Panc1 (cell line): Measurements from ENCODE around the gene EBP. TPM values are rescaled to one million over a fixed set of nuclear protein-coding genes. Genes with fewer than 3 reads are reported as not detected.

Experiments used
- ATAC-seq: fragments of 200-7000 bp; cut with Tn5 transposase; 2 replicates; pipeline ENCODE4 v1.9.1; 2020; ENCODE audit warnings: mild to moderate bottlenecking, moderate library complexity
- BruUV-seq: library from RNA; stranded (reverse); fragments of 400-500 nt; replicated peaks from 2 replicates; lab custom pipeline; 2021; lab: Mats Ljungman, UMichigan
- CTCF ChIA-PET: fragments of 300-600 bp; sonication (Branson Sonifier 250); formaldehyde crosslinking; loops from one replicate; lab custom pipeline; 2022; ENCODE audit warnings: antibody characterized with exemption; lab: Charles Lee
- POLR2A ChIA-PET: fragments of 300-600 bp; sonication (Branson Sonifier 250); formaldehyde crosslinking; loops from one replicate; lab custom pipeline; 2022; ENCODE audit warnings: antibody characterized with exemption; lab: Charles Lee
- DNase-seq: peaks from one replicate; pipeline ENCODE4 v3.0.0-alpha.2; 2010; ENCODE audit warnings: low read depth, low spot score
- H3K27ac ChIP-seq: 2 replicates; pipeline ENCODE4 v1.5.1; 2011; ENCODE audit warnings: mild to moderate bottlenecking, low read length, inconsistent platforms
- H3K27me3 ChIP-seq: fragments of 200-500 bp; sonication (Bioruptor generic); 2 replicates; pipeline ENCODE4 v1.6.0; 2014; ENCODE audit warnings: low read length, inconsistent platforms; ENCODE audit not compliant: control insufficient read depth, insufficient read depth
- H3K36me3 ChIP-seq: fragments of 200-500 bp; sonication (Bioruptor generic); 2 replicates; pipeline ENCODE4 v1.5.1; 2014; ENCODE audit warnings: inconsistent platforms, mild to moderate bottlenecking, low read length, moderate library complexity; ENCODE audit not compliant: control insufficient read depth, insufficient read depth
- H3K4me1 ChIP-seq: 2 replicates; pipeline ENCODE4 v1.5.1; 2011; ENCODE audit warnings: inconsistent platforms, mild to moderate bottlenecking, low read length, moderate library complexity; ENCODE audit not compliant: control insufficient read depth, insufficient read depth
- H3K4me3 ChIP-seq, 2 experiments: 2 replicates each; pipeline ENCODE4 v1.5.1; 2011 to 2012; ENCODE audit warnings: low read depth in 2 of 2, low read length in 2 of 2, mild to moderate bottlenecking in 2 of 2, inconsistent platforms in 1 of 2, moderate library complexity in 1 of 2
- H3K9me3 ChIP-seq: fragments of 200-500 bp; sonication (Bioruptor generic); 2 replicates; pipeline ENCODE4 v1.5.1; 2014; ENCODE audit warnings: low read depth, mild to moderate bottlenecking, inconsistent platforms, low read length, moderate library complexity; ENCODE audit not compliant: control insufficient read depth, insufficient read depth
- CTCF ChIP-seq: fragments of 450-650 bp; IDR thresholded peaks from 2 replicates; pipeline ENCODE4 v1.5.1; 2017; ENCODE audit warnings: mild to moderate bottlenecking
- POLR2AphosphoS5 ChIP-seq: IDR thresholded peaks from 2 replicates; pipeline ENCODE4 v1.6.1; 2012; ENCODE audit warnings: mild to moderate bottlenecking, low read depth, low read length, moderate library complexity
- REST ChIP-seq, 2 experiments: IDR thresholded peaks; 2 replicates each; pipeline ENCODE4 v1.6.1; 2011 to 2012; ENCODE audit warnings: low read depth in 2 of 2, control low read depth in 1 of 2, low read length in 1 of 2, mild to moderate bottlenecking in 1 of 2, moderate library complexity in 1 of 2; ENCODE audit not compliant: insufficient read depth in 1 of 2
- SIN3A ChIP-seq: IDR thresholded peaks from 2 replicates; pipeline ENCODE4 v1.6.1; 2012; ENCODE audit warnings: low read depth, mild to moderate bottlenecking, low read length, moderate library complexity, borderline replicate concordance; ENCODE audit not compliant: insufficient read depth
- TCF7L2 ChIP-seq: IDR thresholded peaks from 2 replicates; pipeline ENCODE4 v1.6.1; 2011; ENCODE audit warnings: mild to moderate bottlenecking, low read depth, low read length, inconsistent platforms
- in situ Hi-C: cut with HindIII; loops from 2 replicates; pipeline ENCODE4 v1.10.0; 2016; ENCODE audit warnings: low sequenced_read_pairs, low pct_unique_long_range_greater_than_20kb
- intact Hi-C: fragments of 100-400 bp; cut with micrococcal nuclease; formaldehyde crosslinking; loops from one replicate; pipeline ENCODE4 v1.10.0; 2022; ENCODE audit not compliant: unreplicated experiment
- total RNA-seq: library from RNA; stranded (reverse); gene quantifications from one replicate; pipeline ENCODE4 v1.2.1, GENCODE V29; 2021; ENCODE audit not compliant: unreplicated experiment

EBP gene
- total RNA-seq, 1 experiment from 2014 or later = 157 TPM

- Histone ChIP-seq H3K27me3 (no peaks in the 10 kb centered on the region), H3K9me3 (no peaks in the 10 kb centered on the region), H3K27ac (no peak overlapping the region), H3K4me3 (no peak overlapping the region), H3K36me3 (no peaks in the 10 kb centered on the region), H3K4me1 (no peaks in the 10 kb centered on the region)
- BruUV-seq = no TSS peak
- no peak for ATAC-seq
- ChIA-PET POLR2A (no interaction called here), CTCF (no interaction called here)
- intact Hi-C loops = no loop called here
- in situ Hi-C loops = no loop called here
- TF ChIP-seq SIN3A (no peak), POLR2AphosphoS5 (no peak)
- no peak for DNase-seq
Measured at GRCh38 chrX:48496660-48497059, 24.9 kb upstream of the EBP start.

GRCh38 chrX:48497871-48498270, 23.7 kb upstream of the EBP start:
- Histone ChIP-seq H3K27ac (no peak overlapping the region), H3K4me1 (no peaks in the 10 kb centered on the region), H3K4me3 (no peak overlapping the region), H3K9me3 (no peaks in the 10 kb centered on the region), H3K36me3 (no peaks in the 10 kb centered on the region), H3K27me3 (no peaks in the 10 kb centered on the region)
- DNase-seq = no peak
- CTCF ChIA-PET = no interaction called here
- intact Hi-C loops (no loop called here), in situ Hi-C loops (no loop called here)
- no peak for TF ChIP-seq SIN3A
- TF ChIP-seq CTCF = no peak
- TF ChIP-seq REST (IDR thresholded peaks at IDR 0.05; ENCODE audit: insufficient read depth in 1 of 2, low read depth in 2 of 2, low read length in 1 of 2) = no peak
- TF ChIP-seq TCF7L2 = no peak
- TF ChIP-seq POLR2AphosphoS5 = no peak
- no peak for ATAC-seq
- POLR2A ChIA-PET = no interaction called here
- no TSS peak for BruUV-seq

- no peaks in the 10 kb centered on the region for H3K27me3 ChIP-seq
- ChIA-PET CTCF (no interaction called here), POLR2A (no interaction called here)
- no peaks in the 10 kb centered on the region for H3K36me3 ChIP-seq
- H3K9me3 ChIP-seq = no peaks in the 10 kb centered on the region
- H3K4me1 ChIP-seq = no peaks in the 10 kb centered on the region
- TF ChIP-seq SIN3A (no peak), POLR2AphosphoS5 (no peak), REST (IDR thresholded peaks at IDR 0.05; ENCODE audit: insufficient read depth in 1 of 2, low read depth in 2 of 2, low read length in 1 of 2) (no peak), TCF7L2 (no peak), CTCF (no peak)
- H3K27ac ChIP-seq = no peak overlapping the region
- in situ Hi-C loops (no loop called here), intact Hi-C loops (no loop called here)
- no peak overlapping the region for H3K4me3 ChIP-seq
- no TSS peak for BruUV-seq
- no peak for DNase-seq
- ATAC-seq = peak; percentile 71
Measured at GRCh38 chrX:48498374-48498809, 23.2 kb upstream of the EBP start.
